CD4-positive, alpha-beta T cell treated with Interferon gamma for 1 hour (primary cell): ENCODE data around the gene KCNAB1.
A peak's percentile ranks its signal among the peaks of the same experiment; 100 is the strongest.

ENCODE experiments used
- DNase-seq: peaks from one replicate; pipeline ENCODE4 v3.0.0-alpha.2; 2020

KCNAB1 gene

GRCh38 chr3:156140001-156140595, 19.7 kb downstream of the KCNAB1 start:
- DNase-seq, result no peak

- no peak for DNase-seq
Measured at GRCh38 chr3:156142702-156143101, 22.3 kb downstream of the KCNAB1 start.

GRCh38 chr3:156143136-156143535, 22.8 kb downstream of the KCNAB1 start:
- no peak for DNase-seq

- DNase-seq, result no peak
Measured at GRCh38 chr3:156144060-156144459, 23.7 kb downstream of the KCNAB1 start.

DNA sequence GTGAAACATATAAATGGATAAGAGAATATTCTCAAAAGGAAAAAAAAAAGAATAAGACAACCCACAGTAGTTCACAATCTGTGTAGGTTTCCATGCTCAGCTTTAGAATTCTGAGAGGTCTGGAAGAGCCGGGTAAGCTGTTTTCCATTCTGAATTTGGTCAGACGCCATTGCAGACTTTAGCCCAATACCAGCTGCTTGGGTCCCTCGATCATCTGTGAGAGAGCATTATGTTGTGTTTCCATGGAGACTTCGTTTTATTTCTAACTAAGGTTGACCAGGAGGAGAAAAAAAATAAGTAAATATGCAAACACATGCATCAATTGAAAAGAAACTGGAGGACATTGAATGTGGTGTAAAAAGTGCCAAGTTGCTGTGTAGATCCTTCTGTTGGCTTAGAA, 25.5 kb downstream of the KCNAB1 start:
- no peak for DNase-seq

DNA sequence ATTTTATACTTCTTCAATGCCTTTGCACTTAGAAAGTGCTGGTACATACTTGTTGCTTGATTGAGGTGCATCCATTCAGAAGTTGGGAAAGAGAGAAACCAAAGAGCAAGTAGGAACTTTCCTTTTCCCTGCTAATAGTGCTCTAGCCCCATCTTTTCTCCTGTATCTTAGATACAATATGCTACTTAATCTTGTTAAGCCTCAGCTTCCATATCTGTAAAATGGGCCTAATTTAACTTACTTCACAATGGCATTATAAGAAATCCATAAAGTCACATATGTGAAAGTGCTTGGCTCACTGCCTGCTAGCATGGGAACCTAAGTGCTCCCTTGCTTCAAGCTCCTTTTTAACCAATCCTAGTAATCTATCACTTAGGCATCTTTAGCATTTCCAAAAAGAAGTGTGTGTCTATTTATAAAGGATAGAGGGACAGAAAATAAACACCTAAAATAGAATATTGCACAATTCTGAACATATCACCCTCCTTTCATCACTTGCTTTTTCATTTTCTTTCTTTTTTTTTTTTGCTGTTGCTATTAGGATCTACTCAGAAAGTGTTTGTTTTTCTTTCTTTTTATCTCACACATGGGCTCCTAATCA, 28.1 kb downstream of the KCNAB1 start:
- DNase-seq, result no peak

DNA sequence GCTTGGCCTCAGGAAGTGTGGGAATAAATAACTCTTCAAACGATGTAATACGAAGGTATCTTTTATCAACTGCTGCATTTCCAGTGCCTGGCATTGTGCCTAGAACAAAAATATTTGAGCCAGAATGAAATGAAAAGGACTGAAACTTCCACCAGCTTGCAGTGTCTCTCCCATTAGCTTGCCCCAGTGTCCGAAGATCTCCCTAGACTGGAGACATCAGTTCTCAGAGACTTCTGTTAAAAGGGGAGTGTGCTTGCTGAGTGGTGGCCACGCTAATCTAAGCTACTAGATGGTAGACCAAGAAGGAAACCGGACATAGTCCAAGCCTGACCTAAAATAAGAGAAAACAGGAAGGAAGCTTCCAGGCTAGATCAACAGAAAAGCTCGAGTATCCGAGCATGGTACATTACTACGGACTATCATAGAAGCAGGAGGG, 28.6 kb downstream of the KCNAB1 start:
- DNase-seq, result no peak

DNA sequence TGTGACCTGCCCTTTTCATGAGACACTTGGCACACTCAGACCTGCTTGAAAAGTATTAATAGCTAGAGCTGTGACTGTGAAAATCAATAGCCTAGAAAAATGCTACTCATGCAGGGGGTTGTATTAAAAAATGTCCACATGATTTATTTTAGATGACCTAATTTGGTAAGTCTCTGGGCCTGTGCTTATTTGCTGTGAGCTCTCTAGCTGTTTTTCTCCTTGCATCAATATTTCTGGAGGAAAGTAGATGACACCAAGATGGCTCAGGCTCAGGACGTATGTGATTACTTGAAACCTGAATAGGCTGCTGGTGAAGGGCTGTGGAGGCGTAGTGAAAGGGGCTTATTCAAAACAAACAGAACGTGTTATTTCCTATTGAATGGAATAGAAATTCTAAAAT, 29.5 kb downstream of the KCNAB1 start:
- DNase-seq, result no peak

- no peak for DNase-seq
Measured at GRCh38 chr3:156150434-156151066, 30.2 kb downstream of the KCNAB1 start.

GRCh38 chr3:156151824-156152428, 31.5 kb downstream of the KCNAB1 start:
- peak; percentile 10 for DNase-seq

DNA sequence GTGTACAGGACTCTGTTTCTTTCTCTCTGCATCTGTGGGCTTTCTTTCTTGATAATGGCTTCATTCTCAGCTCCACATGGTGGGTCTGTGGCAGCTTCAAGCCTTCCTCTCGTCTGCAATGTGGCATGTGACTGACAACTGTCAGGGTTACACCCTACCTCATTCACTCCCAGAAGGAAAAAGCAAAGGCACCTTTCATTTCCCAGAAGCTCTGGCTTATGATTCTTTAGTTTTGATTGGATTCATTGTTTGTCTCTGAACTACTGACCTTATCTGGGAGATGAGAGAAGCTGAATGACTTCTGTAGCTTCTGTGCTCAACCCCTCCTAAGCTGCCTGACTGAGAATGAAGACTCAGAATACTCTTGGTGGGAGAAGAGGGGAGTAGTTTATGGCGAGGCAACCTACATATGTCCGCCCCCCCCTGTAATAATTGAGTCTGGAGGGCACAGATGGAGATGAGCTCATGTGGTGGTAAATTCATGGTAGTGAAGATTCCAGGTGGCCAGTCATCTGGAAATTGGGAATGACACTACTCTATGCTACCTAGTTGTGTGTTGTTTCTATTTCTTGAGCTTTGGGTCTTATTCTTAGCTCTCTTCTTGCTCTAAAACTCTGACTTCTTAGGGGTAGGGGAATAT, 38.4 kb downstream of the KCNAB1 start:
- DNase-seq, result no peak

DNA sequence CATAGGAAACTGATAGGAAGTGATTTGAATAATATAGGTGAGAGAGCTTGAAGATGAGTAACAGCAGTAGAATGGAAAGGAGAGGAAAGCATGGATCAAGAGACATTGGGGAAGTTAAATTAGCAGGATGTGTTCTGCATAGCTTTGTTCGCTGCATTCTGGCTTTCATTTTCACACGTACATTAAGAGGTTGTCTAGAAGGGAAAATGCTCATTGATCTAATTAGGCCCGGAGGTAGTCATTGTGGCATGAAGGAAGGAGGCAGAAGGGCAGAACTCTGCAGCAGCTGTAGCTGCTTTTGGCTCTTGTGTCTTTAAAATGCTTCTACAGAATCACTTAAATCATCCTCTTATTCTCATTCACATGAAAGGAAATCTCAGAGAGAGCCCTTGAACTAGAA, 40.3 kb downstream of the KCNAB1 start:
- no peak for DNase-seq

DNA sequence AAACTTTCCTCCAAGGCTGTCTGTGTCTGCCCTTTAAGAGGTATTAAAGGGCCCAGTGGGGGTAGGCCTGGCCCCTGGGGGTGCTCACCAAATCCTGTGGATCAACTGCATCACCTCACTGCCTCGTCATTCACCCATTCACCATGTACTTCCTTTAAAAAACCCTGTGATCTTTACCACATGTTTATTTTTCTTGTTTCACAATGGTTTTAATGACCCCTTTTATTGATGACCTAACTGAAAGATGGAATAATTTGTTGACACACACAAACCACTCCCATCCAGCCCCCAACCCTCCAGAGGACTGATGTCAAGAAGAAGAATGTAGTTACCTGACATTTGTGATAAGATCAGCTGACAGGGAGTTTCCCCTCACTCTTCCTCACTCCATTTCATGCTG, 40.8 kb downstream of the KCNAB1 start:
- no peak for DNase-seq

- no peak for DNase-seq
Measured at GRCh38 chr3:156163848-156164247, 43.5 kb downstream of the KCNAB1 start.

DNA sequence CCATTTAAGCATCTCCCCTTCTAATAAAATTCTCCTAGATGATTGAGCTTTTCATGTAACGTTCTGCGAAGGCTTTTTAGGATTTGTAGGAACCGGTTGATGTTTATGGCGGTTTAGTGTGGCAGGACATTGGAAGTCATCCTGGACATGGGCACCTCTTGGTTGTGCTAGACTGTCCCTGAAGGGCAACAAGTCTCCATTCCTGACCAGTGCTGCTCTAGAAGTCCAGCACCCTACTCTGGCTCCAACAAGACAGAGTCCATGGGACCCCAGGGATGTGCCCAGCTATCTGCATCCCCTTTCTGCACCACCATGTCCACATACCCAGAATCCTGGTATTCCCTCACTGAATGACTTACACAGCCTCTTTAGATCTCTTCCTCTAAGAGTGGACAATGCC, 46.4 kb downstream of the KCNAB1 start:
- DNase-seq, result no peak

GRCh38 chr3:156170571-156170970, 50.2 kb downstream of the KCNAB1 start:
- DNase-seq, result no peak

DNA sequence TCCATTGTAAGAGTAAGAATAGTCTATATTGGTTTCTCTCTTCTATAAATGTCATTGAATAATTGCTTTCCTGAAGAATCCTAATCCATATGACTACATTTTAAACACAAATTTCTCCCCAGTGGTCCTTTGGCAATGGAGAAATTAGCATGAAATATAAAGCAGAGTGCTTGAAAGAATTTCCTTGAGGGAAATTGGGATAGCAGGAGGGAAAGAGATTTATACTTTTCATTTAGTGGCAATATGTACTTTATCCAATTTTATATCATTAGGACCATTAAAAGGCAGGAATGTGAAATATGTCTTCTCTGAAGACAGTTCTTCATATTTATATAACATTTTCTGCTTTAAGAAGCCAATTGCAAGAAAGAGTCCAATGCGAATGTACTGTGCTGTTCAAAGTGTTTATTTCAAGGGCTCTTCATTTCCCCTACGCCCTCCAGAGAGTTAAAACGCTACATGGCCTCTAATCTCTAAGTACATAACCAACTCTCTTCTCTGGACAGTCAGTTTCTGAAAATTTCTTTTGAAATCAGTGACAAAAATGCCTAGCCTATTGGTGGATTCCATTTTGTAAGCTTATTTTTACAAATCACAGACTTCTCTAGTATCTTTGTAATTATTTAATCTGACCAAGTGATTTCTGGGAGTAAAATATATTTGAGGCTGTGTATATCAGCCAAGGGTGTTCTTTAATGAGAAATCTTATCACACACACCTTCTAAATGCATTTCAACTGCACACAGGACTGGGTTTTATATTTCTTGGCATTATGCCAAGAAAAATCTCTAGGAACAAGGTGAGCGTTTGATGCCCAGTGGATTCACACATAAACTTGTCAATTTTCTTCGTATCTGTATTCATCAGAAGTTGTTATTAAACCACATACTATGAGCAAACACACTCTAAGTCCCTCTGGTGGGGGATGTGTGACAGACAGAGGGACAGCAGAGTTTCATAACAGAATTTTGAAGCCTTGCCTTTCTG, 51.2 kb downstream of the KCNAB1 start:
- DNase-seq, result no peak

- no peak for DNase-seq
Measured at GRCh38 chr3:156172536-156172935, 52.2 kb downstream of the KCNAB1 start.

GRCh38 chr3:156174229-156174847, 54.0 kb downstream of the KCNAB1 start:
- no peak for DNase-seq

DNA sequence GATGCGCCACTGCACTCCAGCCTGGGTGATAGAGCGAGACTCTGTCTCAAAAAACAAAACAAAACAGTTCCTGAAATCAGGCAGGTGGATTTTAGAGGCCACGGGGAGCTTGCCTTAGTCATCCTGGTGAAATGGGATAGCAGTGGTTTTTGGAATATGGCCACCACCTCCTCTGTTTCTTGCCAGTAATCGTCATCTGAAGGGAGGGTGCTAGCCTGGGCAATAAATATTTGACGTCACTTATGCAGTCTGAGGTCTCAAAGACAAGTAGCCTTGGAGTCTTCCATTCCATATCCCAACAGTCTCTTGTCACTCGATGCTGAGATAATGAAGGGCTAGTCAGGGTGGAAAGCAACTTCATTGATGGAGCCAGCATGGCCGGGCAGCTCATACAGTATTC, 55.2 kb downstream of the KCNAB1 start:
- no peak for DNase-seq

GRCh38 chr3:156176048-156176447, 55.7 kb downstream of the KCNAB1 start:
- no peak for DNase-seq

DNA sequence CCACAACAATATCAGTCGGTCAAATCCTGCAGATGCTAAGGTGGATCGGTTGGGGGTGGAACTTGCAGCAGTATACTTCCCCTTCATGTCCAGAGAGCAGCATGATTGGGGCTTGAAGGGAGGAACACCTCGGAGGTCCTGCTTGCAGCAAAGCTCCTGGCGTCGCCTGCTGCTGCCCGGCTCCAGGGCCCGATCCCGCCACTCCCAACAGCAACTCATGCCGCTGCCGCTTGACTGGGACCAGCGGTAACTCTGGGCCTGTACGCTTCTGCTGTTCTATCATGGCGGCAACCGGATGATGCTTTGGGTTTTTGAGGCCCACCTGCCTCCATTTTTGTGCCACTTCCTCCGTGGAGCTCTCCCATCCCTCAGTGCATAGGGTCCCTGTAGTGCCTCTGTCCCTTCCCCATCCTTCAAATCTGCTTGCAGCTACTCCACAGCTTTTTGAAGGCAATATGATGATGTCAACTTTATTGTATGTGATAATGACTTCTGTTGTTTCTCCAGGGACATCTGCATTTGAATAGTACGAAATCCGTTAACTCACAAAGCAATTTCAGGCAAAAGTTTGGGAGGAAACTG, 56.3 kb downstream of the KCNAB1 start:
- DNase-seq, result no peak
